ENCODE measurements around the gene ALPL. TPM values are rescaled to one million over a fixed set of nuclear protein-coding genes. Genes with fewer than 3 reads are reported as not detected.

ALPL gene
- total RNA-seq, 2 experiments from 2014 or later: not detected

DNA sequence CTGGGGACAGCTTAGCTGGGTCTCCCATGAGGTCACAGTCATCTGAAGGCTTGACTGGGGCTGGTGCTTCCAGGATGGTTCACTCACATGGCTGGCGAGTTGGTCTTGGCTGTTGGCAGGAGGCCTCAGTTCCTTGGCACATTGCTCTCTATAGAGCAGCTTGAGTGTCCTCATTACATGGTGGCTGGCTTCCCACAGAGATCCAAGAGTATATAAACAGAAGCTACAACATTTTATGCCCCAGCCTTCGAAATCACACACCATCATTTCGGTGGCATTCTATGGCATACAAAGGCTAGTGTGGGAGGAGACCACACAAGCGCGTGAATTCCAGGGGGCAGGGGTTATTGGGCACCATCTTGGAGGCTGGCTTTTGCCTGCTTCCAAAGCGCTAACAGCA lies 63.0 kb downstream of the ALPL start:
- ChIA-PET POLR2A (no interaction called here), CTCF (no interaction called here)
- Mint-ChIP-seq H3K36me3 (ENCODE audit: low read depth) (no peaks in the 10 kb centered on the region), H3K4me3 (no peak overlapping the region), H3K9me3 (no peaks in the 10 kb centered on the region), H3K27me3 (peaks cover 4% of the 10 kb centered on the region), H3K4me1 (peaks cover 3% of the 10 kb centered on the region), H3K27ac (no peak overlapping the region)
- no peak for DNase-seq

DNA sequence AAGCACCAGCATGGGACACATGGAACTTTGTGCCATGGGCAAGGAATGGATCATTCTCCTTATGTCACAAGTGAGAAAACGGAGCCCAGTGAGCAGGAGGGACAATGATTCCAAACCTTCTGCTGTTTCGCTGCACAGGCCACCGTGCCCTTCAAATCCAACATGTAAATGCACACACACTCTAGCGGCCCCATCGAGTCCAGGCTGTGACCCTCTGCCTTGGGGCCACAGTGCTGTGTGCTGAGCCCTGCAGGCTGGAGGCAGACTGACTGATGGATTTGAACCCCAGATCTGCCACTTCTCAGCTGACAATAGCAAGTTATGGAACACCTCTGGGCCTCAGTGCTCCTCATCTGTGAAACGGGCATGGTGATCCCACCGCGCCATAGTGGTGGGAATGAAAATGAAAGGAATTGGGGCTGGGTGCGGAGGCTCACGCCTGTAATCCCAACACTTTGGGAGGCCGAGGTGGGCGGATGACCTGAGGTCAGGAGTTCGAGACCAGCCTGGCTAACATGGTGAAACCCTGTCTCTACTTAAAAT lies 63.6 kb downstream of the ALPL start:
- Mint-ChIP-seq H3K36me3 (ENCODE audit: low read depth) (no peaks in the 10 kb centered on the region), H3K9me3 (no peaks in the 10 kb centered on the region), H3K4me1 (peaks cover 3% of the 10 kb centered on the region), H3K4me3 (no peak overlapping the region), H3K27ac (no peak overlapping the region), H3K27me3 (peaks cover 4% of the 10 kb centered on the region)
- ChIA-PET POLR2A (no interaction called here), CTCF (interaction anchor here (0.7 to 1.3 kb wide), 2 partner anchors 29 to 43 kb away, joined by 3 to 4 read pairs; no protein-coding TSS in a partner anchor)
- DNase-seq: no peak

- no peak for DNase-seq
- Mint-ChIP-seq H3K4me1 (peaks cover 3% of the 10 kb centered on the region), H3K36me3 (ENCODE audit: low read depth) (no peaks in the 10 kb centered on the region), H3K9me3 (no peaks in the 10 kb centered on the region), H3K27ac (no peak overlapping the region), H3K27me3 (peaks cover 4% of the 10 kb centered on the region), H3K4me3 (no peak overlapping the region)
- POLR2A ChIA-PET: no interaction called here
- CTCF ChIA-PET: interaction anchor here (0.6 to 1.3 kb wide), 3 partner anchors 30 to 558 kb away, joined by 3 to 4 read pairs (median 3); no protein-coding TSS in a partner anchor
These were observed 64.3 kb downstream of the ALPL start for GRCh38 chr1:21573475-21573874.

GRCh38 chr1:21573971-21574465 lies 64.8 kb downstream of the ALPL start:
- Mint-ChIP-seq H3K4me3 (no peak overlapping the region), H3K27me3 (peaks cover 4% of the 10 kb centered on the region), H3K4me1 (peaks cover 3% of the 10 kb centered on the region), H3K36me3 (ENCODE audit: low read depth) (no peaks in the 10 kb centered on the region), H3K9me3 (no peaks in the 10 kb centered on the region), H3K27ac (no peak overlapping the region)
- POLR2A ChIA-PET: no interaction called here
- CTCF ChIA-PET: interaction anchor here (0.6 to 1.3 kb wide), 2 partner anchors 30 to 557 kb away, joined by 3 read pairs; no protein-coding TSS in a partner anchor
- DNase-seq: peak; percentile 22

GRCh38 chr1:21574466-21575151 lies 65.4 kb downstream of the ALPL start:
- Mint-ChIP-seq H3K27me3 (peaks cover 4% of the 10 kb centered on the region), H3K4me3 (no peak overlapping the region), H3K36me3 (ENCODE audit: low read depth) (no peaks in the 10 kb centered on the region), H3K4me1 (peaks cover 3% of the 10 kb centered on the region), H3K9me3 (no peaks in the 10 kb centered on the region), H3K27ac (no peak overlapping the region)
- CTCF ChIA-PET: no interaction called here
- POLR2A ChIA-PET: no interaction called here
- no peak for DNase-seq

GRCh38 chr1:21575351-21575942 lies 66.2 kb downstream of the ALPL start:
- no peak for DNase-seq
- no peak overlapping the region for H3K4me3 Mint-ChIP-seq
- H3K4me1 Mint-ChIP-seq: peaks cover 3% of the 10 kb centered on the region
- POLR2A ChIA-PET: no interaction called here
- H3K9me3 Mint-ChIP-seq: no peaks in the 10 kb centered on the region
- H3K36me3 Mint-ChIP-seq (ENCODE audit: low read depth): no peaks in the 10 kb centered on the region
- CTCF ChIA-PET: no interaction called here
- H3K27me3 Mint-ChIP-seq: peaks cover 4% of the 10 kb centered on the region
- no peak overlapping the region for H3K27ac Mint-ChIP-seq

- Mint-ChIP-seq H3K36me3 (ENCODE audit: low read depth) (no peaks in the 10 kb centered on the region), H3K27ac (no peak overlapping the region), H3K9me3 (no peaks in the 10 kb centered on the region), H3K4me3 (no peak overlapping the region), H3K4me1 (peaks cover 3% of the 10 kb centered on the region), H3K27me3 (peaks cover 4% of the 10 kb centered on the region)
- ChIA-PET POLR2A (no interaction called here), CTCF (no interaction called here)
- DNase-seq: no peak
These were observed 67.0 kb downstream of the ALPL start for GRCh38 chr1:21576031-21576797.

GRCh38 chr1:21576798-21577187 lies 67.6 kb downstream of the ALPL start:
- no peak for DNase-seq
- Mint-ChIP-seq H3K27ac (no peak overlapping the region), H3K4me1 (peaks cover 3% of the 10 kb centered on the region), H3K27me3 (peaks cover 4% of the 10 kb centered on the region), H3K36me3 (ENCODE audit: low read depth) (no peaks in the 10 kb centered on the region), H3K9me3 (no peaks in the 10 kb centered on the region), H3K4me3 (no peak overlapping the region)
- ChIA-PET POLR2A (no interaction called here), CTCF (no interaction called here)

DNA sequence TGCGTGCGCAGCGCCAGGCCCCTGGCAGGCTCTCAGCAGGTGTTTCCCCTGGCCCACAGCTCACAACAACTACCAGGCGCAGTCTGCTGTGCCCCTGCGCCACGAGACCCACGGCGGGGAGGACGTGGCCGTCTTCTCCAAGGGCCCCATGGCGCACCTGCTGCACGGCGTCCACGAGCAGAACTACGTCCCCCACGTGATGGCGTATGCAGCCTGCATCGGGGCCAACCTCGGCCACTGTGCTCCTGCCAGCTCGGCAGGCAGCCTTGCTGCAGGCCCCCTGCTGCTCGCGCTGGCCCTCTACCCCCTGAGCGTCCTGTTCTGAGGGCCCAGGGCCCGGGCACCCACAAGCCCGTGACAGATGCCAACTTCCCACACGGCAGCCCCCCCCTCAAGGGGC lies 68.1 kb downstream of the ALPL start:
- no peak for DNase-seq
- POLR2A ChIA-PET: no interaction called here
- H3K27me3 Mint-ChIP-seq: peaks cover 4% of the 10 kb centered on the region
- H3K4me1 Mint-ChIP-seq: peaks cover 3% of the 10 kb centered on the region
- CTCF ChIA-PET: no interaction called here
- H3K27ac Mint-ChIP-seq: no peak overlapping the region
- no peaks in the 10 kb centered on the region for H3K36me3 Mint-ChIP-seq (ENCODE audit: low read depth)
- no peaks in the 10 kb centered on the region for H3K9me3 Mint-ChIP-seq
- H3K4me3 Mint-ChIP-seq: no peak overlapping the region

DNA sequence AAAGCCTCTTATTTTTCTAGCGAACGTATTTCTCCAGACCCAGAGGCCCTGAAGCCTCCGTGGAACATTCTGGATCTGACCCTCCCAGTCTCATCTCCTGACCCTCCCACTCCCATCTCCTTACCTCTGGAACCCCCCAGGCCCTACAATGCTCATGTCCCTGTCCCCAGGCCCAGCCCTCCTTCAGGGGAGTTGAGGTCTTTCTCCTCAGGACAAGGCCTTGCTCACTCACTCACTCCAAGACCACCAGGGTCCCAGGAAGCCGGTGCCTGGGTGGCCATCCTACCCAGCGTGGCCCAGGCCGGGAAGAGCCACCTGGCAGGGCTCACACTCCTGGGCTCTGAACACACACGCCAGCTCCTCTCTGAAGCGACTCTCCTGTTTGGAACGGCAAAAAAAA lies 68.7 kb downstream of the ALPL start:
- DNase-seq: no peak
- Mint-ChIP-seq H3K4me1 (peaks cover 3% of the 10 kb centered on the region), H3K9me3 (no peaks in the 10 kb centered on the region), H3K27me3 (peaks cover 8% of the 10 kb centered on the region), H3K27ac (no peak overlapping the region), H3K36me3 (ENCODE audit: low read depth) (no peaks in the 10 kb centered on the region), H3K4me3 (no peak overlapping the region)
- CTCF ChIA-PET: no interaction called here
- POLR2A ChIA-PET: no interaction called here

GRCh38 chr1:21579791-21580190 lies 70.6 kb downstream of the ALPL start:
- H3K4me1 Mint-ChIP-seq: no peaks in the 10 kb centered on the region
- H3K27ac Mint-ChIP-seq: no peak overlapping the region
- H3K4me3 Mint-ChIP-seq: no peak overlapping the region
- no peaks in the 10 kb centered on the region for H3K9me3 Mint-ChIP-seq
- peaks cover 4% of the 10 kb centered on the region for H3K27me3 Mint-ChIP-seq
- CTCF ChIA-PET: no interaction called here
- H3K36me3 Mint-ChIP-seq (ENCODE audit: low read depth): no peaks in the 10 kb centered on the region
- DNase-seq: no peak
- POLR2A ChIA-PET: no interaction called here

DNA sequence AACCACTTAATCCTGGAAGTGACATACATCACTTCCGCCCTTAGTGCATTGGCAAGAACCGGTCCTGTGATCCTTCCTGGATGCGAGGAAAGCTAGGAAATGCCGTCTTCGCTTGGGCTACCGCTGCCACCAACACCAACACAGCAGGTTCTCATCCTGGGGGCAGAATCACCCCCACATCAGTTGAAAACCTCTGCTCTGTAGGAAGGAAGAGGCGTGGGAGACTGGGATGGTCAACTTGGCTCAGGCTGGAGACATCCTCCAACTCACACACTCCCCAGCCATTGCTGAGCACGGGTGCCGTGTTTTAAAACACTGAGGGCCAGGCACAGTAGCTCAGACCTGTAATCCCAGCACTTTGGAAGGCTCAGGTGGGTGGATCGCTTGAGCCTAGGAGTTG lies 74.9 kb downstream of the ALPL start:
- no peaks in the 10 kb centered on the region for H3K4me1 Mint-ChIP-seq
- DNase-seq: no peak
- H3K9me3 Mint-ChIP-seq: no peaks in the 10 kb centered on the region
- ChIA-PET CTCF (no interaction called here), POLR2A (no interaction called here)
- H3K36me3 Mint-ChIP-seq (ENCODE audit: low read depth): no peaks in the 10 kb centered on the region
- H3K4me3 Mint-ChIP-seq: no peak overlapping the region
- peaks cover 8% of the 10 kb centered on the region for H3K27me3 Mint-ChIP-seq
- no peak overlapping the region for H3K27ac Mint-ChIP-seq

DNA sequence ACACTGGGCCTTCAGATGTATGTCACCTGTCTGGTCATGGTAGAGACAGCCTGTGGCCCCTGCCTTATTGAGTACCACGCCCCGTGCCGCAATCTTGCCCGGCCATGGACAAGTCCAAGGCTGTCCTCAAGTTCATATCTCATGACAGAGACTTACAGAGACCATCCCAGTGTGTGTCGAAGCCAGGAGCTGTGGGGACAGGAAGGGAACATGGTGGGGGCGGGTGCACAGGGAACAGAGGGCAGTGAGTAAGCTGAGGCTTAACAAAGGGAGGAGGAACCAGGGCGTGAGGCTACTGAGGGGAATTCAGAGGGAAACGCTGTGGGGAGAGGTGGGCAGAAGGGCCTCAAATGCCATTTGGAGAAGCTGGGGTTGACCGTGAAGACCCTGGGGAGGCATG lies 75.8 kb downstream of the ALPL start:
- POLR2A ChIA-PET: no interaction called here
- no peaks in the 10 kb centered on the region for H3K36me3 Mint-ChIP-seq (ENCODE audit: low read depth)
- no peak overlapping the region for H3K4me3 Mint-ChIP-seq
- peaks cover 11% of the 10 kb centered on the region for H3K27me3 Mint-ChIP-seq
- CTCF ChIA-PET: no interaction called here
- no peak for DNase-seq
- H3K27ac Mint-ChIP-seq: no peak overlapping the region
- H3K9me3 Mint-ChIP-seq: no peaks in the 10 kb centered on the region
- no peaks in the 10 kb centered on the region for H3K4me1 Mint-ChIP-seq

Measured in activated CD4-positive, alpha-beta T cell treated with anti-CD3 and anti-CD28 coated beads, Interleukin-2, amount 10 ng/mL, durations not matched to agents 7 days and 5 days (primary cell).